Measurements from ENCODE around the gene TLCD3B.

The TLCD3B gene

GRCh38 chr16:29987371-29988085 lies 43.5 kb downstream of the TLCD3B start:
- no peak for DNase-seq

DNA sequence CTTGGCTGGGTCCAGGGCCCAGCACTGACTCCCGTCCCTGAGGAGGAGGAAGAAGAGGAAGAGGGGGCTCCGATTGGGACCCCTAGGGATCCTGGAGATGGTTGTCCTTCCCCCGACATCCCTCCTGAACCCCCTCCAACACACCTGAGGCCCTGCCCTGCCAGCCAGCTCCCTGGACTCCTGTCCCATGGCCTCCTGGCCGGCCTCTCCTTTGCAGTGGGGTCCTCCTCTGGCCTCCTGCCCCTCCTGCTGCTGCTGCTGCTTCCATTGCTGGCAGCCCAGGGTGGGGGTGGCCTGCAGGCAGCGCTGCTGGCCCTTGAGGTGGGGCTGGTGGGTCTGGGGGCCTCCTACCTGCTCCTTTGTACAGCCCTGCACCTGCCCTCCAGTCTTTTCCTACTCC lies 44.1 kb downstream of the TLCD3B start:
- DNase-seq = no peak

DNA sequence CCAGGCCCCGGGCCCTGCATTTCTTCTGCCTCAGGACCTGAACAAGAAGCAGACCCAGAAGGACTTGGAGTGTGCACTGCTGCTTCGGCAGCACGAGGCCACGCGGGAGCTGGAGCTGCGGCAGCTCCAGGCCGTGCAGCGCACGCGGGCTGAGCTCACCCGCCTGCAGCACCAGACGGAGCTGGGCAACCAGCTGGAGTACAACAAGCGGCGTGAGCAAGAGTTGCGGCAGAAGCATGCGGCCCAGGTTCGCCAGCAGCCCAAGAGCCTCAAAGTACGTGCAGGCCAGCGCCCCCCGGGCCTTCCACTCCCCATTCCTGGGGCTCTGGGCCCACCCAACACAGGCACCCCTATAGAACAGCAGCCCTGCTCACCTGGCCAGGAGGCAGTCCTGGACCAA lies 44.8 kb downstream of the TLCD3B start:
- no peak for DNase-seq

- no peak for DNase-seq
Measured at GRCh38 chr16:29985271-29985811, 45.7 kb downstream of the TLCD3B start.

DNA sequence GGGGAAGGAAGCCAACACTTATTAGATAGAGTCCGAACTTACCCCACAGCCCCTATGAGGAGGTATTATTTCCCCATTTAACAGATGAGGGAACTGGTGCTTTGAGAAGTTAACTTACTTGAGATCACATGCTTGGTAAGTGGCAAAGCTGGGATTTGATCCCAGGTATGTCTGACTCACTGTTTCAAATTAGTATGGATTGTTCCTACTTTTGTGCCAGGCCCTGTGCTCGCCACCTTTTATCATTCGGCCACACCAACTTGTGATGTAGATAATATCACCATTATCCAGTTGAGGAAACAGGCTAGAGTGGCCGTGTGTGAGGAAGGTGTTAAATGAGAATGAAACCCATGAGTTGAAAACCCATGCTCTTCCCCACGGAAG lies 46.3 kb downstream of the TLCD3B start:
- no peak for DNase-seq

DNA sequence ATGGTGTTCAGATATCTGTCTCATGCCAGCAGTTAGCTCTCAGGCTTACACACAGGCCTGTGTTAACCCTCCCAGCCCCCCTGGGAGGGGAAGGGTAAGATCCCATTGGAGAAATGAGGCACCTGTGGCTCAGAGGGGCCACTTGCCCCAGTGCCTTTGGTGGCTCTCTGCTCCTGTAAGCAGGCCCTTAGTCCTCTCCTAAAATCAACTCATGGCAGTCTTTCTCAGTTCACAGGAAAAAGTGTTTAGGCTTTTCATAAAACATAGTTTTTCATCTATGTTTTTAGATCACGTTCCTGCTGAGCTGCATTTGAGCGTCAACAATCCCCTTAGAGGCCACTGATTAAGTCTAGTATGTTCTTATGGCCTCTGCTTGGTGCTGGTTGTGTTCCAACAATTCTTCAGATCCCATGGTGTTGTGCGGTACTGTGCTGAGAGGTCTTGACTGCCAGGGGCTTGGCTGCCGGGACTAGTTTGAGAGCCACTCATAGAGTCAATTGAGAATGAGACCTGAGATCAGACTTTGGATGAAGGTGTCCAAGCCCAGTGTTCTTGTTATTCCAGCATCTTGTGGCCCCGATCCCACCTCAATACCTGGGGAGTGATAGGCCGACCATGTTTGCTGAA lies 46.8 kb downstream of the TLCD3B start:
- no peak for DNase-seq

GRCh38 chr16:29983420-29984136 lies 47.5 kb downstream of the TLCD3B start:
- no peak for DNase-seq

GRCh38 chr16:29982560-29983419 lies 48.3 kb downstream of the TLCD3B start:
- no peak for DNase-seq

- DNase-seq = no peak
Measured at GRCh38 chr16:29978564-29979270, 52.4 kb downstream of the TLCD3B start.

DNA sequence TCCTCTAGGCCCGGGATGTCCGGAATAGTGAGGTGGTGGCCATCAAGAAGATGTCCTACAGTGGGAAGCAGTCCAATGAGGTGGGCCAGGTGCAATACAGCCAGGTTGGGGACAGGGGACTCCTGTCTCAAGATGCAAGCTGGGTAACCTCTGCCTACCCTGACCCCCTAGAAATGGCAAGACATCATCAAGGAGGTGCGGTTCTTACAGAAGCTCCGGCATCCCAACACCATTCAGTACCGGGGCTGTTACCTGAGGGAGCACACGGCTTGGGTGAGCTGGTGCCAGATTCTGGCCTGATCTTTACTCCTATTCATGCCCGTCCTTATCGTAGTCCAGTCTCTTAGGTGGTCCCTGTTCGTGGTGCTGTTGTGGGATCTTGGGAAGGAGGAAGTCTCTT lies 53.0 kb downstream of the TLCD3B start:
- DNase-seq = no peak

DNA sequence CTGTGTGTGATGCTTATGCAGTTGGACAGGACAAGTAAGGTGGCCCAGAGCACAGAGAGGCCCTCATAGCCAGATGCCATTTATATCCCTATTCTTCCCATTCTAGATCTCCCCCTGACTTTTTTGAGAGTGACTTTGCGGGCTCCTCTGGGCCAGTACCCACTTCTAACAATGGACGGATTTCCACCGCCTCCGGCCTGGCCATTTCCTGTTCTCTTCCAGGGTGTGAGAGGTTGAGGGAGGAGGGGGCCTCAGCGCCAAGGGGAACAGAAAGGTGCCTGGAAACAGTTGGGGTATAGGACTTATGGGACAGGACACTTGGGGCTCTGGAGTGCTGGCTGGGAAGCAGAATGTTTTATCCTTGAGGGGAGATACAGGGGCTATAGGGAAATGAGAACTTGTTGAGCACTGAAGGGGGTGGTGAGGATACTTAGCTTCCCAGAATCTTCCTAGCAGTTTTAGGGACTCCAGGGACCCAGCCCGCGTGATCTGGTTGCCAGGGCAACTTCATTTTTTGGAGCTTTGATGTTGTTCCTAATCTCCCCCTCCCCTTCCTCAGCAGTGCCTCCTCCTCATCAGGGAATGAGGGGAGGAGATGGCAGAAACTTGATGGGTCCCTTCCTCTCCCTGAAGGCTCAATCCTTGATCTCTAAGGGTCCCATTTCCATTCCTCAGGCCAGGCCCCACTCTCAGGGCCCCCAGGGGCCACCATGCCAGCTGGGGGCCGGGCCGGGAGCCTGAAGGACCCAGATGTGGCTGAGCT lies 53.8 kb downstream of the TLCD3B start:
- no peak for DNase-seq

DNA sequence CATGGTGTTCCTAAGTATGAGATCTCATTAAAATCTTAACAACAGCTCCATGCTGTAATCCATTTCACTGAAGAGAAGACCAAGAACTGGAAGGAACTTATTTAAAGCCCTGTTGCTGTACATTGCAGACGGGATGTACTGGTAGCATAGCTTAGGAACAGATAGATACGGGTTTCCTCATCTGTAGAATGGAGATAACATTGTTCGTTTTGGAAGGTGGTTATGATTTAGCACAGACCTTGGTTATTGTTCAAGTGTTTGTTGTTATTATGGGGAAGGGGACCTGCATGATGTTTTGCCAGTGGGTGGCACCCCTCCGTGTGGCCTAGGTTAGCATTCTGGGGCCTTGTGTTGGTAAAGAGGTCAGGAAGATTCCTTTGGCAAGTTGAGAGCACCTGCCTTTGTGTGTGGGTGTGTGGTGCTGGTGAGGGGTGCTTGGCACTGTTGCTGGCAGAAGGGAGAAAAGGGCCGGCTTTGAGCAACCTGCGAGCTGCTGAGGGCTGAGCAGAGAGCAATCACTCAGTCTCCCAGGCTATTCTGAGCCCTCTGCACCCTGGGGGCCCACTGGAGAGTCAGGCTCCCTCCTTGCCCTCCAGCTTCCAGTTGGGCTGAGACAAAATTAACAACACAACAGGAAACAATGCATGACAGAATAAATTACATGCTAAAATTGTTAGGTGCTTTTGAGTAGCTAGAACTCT lies 55.1 kb downstream of the TLCD3B start:
- DNase-seq = no peak

DNA sequence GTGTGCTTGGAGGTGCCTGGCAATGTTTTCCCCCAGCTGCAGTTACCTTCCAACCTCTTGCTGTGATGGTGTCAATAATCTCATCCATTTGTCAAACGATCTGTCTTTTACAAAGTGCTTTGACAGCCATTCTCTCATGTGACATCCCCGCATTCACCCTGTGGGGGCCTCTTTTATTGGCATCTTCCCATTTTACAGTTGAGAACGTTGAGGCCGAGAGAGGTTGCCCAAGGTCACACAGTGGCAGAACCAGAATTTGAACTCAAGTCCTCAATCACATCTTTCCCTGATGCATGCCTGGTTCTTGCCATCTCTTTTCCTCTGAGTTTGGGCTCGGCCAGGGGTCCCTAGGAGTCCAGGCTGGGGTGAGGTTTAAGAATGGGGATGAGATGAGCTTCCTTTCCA lies 55.9 kb downstream of the TLCD3B start:
- DNase-seq = no peak
